Right atrium auricular region (tissue), 2 donors: ENCODE results near the gene CCDC136. TPM values are rescaled to one million over a fixed set of nuclear protein-coding genes. Genes with fewer than 3 reads are reported as not detected.

Experiments
- DNase-seq: peaks from one replicate; pipeline ENCODE4 v3.0.0-alpha.2; 2019; ENCODE audit warnings: low spot score
- H3K27ac ChIP-seq, 2 donors: fragments of 200-600 bp; sonication (generic); 1 replicate in 1 of 2; 2 replicates in 1 of 2; pipeline ENCODE4 v1.5.1; 2016 to 2019
- H3K27me3 ChIP-seq, 2 donors: fragments of 200-600 bp; sonication (generic); one replicate each; pipeline versions ENCODE4 v1.5.1 to v1.6.0; 2017 to 2019
- H3K36me3 ChIP-seq: fragments of 200-600 bp; sonication (generic); one replicate; pipeline ENCODE4 v1.5.1; 2016
- H3K4me1 ChIP-seq, 2 donors: fragments of 200-600 bp; sonication (generic); one replicate each; pipeline versions ENCODE4 v1.5.1 to v1.6.0; 2017 to 2019
- H3K4me3 ChIP-seq, 2 donors: fragments of 200-600 bp; sonication (generic); 1 replicate in 1 of 2; 2 replicates in 1 of 2; pipeline ENCODE4 v1.5.1; 2017 to 2019; ENCODE audit warnings: mild to moderate bottlenecking in 1 of 2, moderate library complexity in 1 of 2
- H3K9me3 ChIP-seq, 2 donors: fragments of 200-600 bp; sonication (generic); one replicate each; pipeline ENCODE4 v1.5.1; 2019
- CTCF ChIP-seq, 2 donors: fragments of 200-600 bp; sonication (generic); IDR thresholded peaks; one replicate each; pipeline ENCODE4 v1.5.1; 2019; ENCODE audit warnings: antibody characterized with exemption in 2 of 2
- total RNA-seq, 2 donors: library from RNA; depleted of rRNA; stranded (reverse); fragments of >200 nt; gene quantifications; one replicate each; pipeline ENCODE4 v1.1.0, GENCODE V29; 2016

The CCDC136 gene
- total RNA-seq, 2 donors from 2014 or later: 2.6 to 8.5 TPM

- H3K4me3 ChIP-seq: no peak overlapping the region
These were observed 18.7 kb downstream of the CCDC136 start for GRCh38 chr7:128810473-128810872.

GRCh38 chr7:128810997-128811396 is 19.2 kb downstream of the CCDC136 start:
- H3K36me3 ChIP-seq: no peaks in the 10 kb centered on the region
- H3K4me1 ChIP-seq: peaks cover 0 to 8% of the 10 kb centered on the region in 2 donors
- no peak overlapping the region for H3K4me3 ChIP-seq
- H3K27ac ChIP-seq: no peak overlapping the region
- H3K9me3 ChIP-seq: no peaks in the 10 kb centered on the region
- DNase-seq: no peak
- no peak for TF ChIP-seq CTCF (IDR thresholded peaks at IDR 0.05)
- H3K27me3 ChIP-seq: no peaks in the 10 kb centered on the region

More at GRCh38 chr7:128810473-128810872, 18.7 kb downstream of the CCDC136 start:
- TF ChIP-seq CTCF (IDR thresholded peaks at IDR 0.05): no peak
- DNase-seq: no peak
- peaks cover 0 to 8% of the 10 kb centered on the region in 2 donors for H3K4me1 ChIP-seq
- no peak overlapping the region for H3K27ac ChIP-seq
- H3K27me3 ChIP-seq: no peaks in the 10 kb centered on the region
- H3K9me3 ChIP-seq: no peaks in the 10 kb centered on the region
- no peaks in the 10 kb centered on the region for H3K36me3 ChIP-seq

GRCh38 chr7:128811631-128812430 is 20.1 kb downstream of the CCDC136 start:
- Histone ChIP-seq H3K36me3 (no peaks in the 10 kb centered on the region), H3K4me3 (no peak overlapping the region), H3K4me1 (peaks cover 0 to 8% of the 10 kb centered on the region in 2 donors), H3K9me3 (no peaks in the 10 kb centered on the region), H3K27ac (no peak overlapping the region), H3K27me3 (no peaks in the 10 kb centered on the region)
- TF ChIP-seq CTCF (IDR thresholded peaks at IDR 0.05): no peak
- no peak for DNase-seq

GRCh38 chr7:128812514-128813168 is 20.9 kb downstream of the CCDC136 start:
- Histone ChIP-seq H3K27me3 (no peaks in the 10 kb centered on the region), H3K4me3 (no peak overlapping the region), H3K36me3 (no peaks in the 10 kb centered on the region), H3K27ac (no peak overlapping the region), H3K9me3 (no peaks in the 10 kb centered on the region), H3K4me1 (peaks cover 0 to 8% of the 10 kb centered on the region in 2 donors)
- no peak for TF ChIP-seq CTCF (IDR thresholded peaks at IDR 0.05)
- DNase-seq: no peak

GRCh38 chr7:128814499-128814898 is 22.7 kb downstream of the CCDC136 start:
- H3K36me3 ChIP-seq: no peaks in the 10 kb centered on the region
- H3K4me3 ChIP-seq: no peak overlapping the region
- DNase-seq: no peak
- no peaks in the 10 kb centered on the region for H3K27me3 ChIP-seq
- no peaks in the 10 kb centered on the region for H3K9me3 ChIP-seq
- H3K4me1 ChIP-seq: peaks cover 0 to 8% of the 10 kb centered on the region in 2 donors
- no peak for TF ChIP-seq CTCF (IDR thresholded peaks at IDR 0.05)
- no peak overlapping the region for H3K27ac ChIP-seq
